Lung (tissue), 12 donors: Measurements from ENCODE around the gene DNAL1. TPM values are rescaled to one million over a fixed set of nuclear protein-coding genes. Genes with fewer than 3 reads are reported as not detected.

Source experiments
- ATAC-seq: fragments of 200-7000 bp; cut with Tn5 transposase; one replicate; pipeline ENCODE4 v1.9.1; 2020; ENCODE audit warnings: moderate number of reproducible peaks; ENCODE audit not compliant: insufficient read depth, low FRiP score
- DNase-seq, 3 donors: peaks; one replicate each; pipeline ENCODE4 v3.0.0-alpha.2; 2013 to 2017
- H3K27ac ChIP-seq, 2 donors: one replicate each; pipeline ENCODE4 v1.5.1; 2013; ENCODE audit warnings: mild to moderate bottlenecking in 2 of 2, moderate library complexity in 2 of 2, control low read depth in 1 of 2, inconsistent platforms in 1 of 2, low read depth in 1 of 2, low read length in 1 of 2
- H3K27me3 ChIP-seq, 3 donors: one replicate each; pipeline ENCODE4 v1.5.1; 2013; ENCODE audit warnings: low read length in 2 of 3; ENCODE audit not compliant: control insufficient read depth in 3 of 3, insufficient read depth in 3 of 3
- H3K36me3 ChIP-seq, 4 donors: one replicate each; pipeline ENCODE4 v1.5.1; 2013; ENCODE audit warnings: low read length in 4 of 4, mild to moderate bottlenecking in 1 of 4, moderate library complexity in 1 of 4; ENCODE audit not compliant: control insufficient read depth in 4 of 4, insufficient read depth in 4 of 4
- H3K4me1 ChIP-seq, 5 donors: one replicate each; pipeline ENCODE4 v1.5.1; 2013; ENCODE audit warnings: low read length in 5 of 5, mild to moderate bottlenecking in 2 of 5, moderate library complexity in 1 of 5; ENCODE audit not compliant: control insufficient read depth in 5 of 5, insufficient read depth in 5 of 5
- H3K4me3 ChIP-seq: one replicate; pipeline ENCODE4 v1.5.1; 2013; ENCODE audit warnings: mild to moderate bottlenecking, control low read depth, moderate library complexity
- H3K9ac ChIP-seq, 2 donors: one replicate each; pipeline ENCODE4 v1.5.1; 2013; ENCODE audit warnings: low read length in 2 of 2, control low read depth in 1 of 2; ENCODE audit not compliant: insufficient read depth in 1 of 2
- H3K9me3 ChIP-seq, 4 donors: one replicate each; pipeline ENCODE4 v1.5.1; 2013; ENCODE audit warnings: low read length in 3 of 4, mild to moderate bottlenecking in 1 of 4, moderate library complexity in 1 of 4; ENCODE audit not compliant: control insufficient read depth in 4 of 4, insufficient read depth in 3 of 4
- CTCF ChIP-seq: IDR thresholded peaks from 2 replicates; pipeline ENCODE4 v1.5.1; 2012; ENCODE audit warnings: mild to moderate bottlenecking; ENCODE audit errors: control extremely low read depth, extremely low read depth
- WGBS, 2 donors: extraction: QIAGEN DNeasy Blood & Tissue Kit; methylation state at CpG; one replicate each; pipeline ENCODE4 v1.1.7; 2013; 5-methylcytosine and 5-hydroxymethylcytosine counted together
- polyA plus RNA-seq, 2 donors: library from polyadenylated mRNA; stranded (reverse); fragments of 200-250 nt; gene quantifications; one replicate each; pipeline ENCODE4 v1.2.1, GENCODE V29; 2013
- total RNA-seq, 2 donors: library from RNA; depleted of rRNA in 1 of 2; stranded (reverse); fragments of >200 nt in 1 of 2; gene quantifications; one replicate each; pipeline ENCODE4 v1.2.1, GENCODE V29; 2014 to 2021
- donor health status: control.
- donor health status: control.
- donor health status: Bipolar disorder and iron deficiency.
- donor health status: healthy.
- donor health status: DM: yes; HTN: yes; CAD: no.

Gene DNAL1
- total and polyA plus RNA-seq, 4 donors = 5.7 to 25.5 (median 16.6) TPM

- Histone ChIP-seq H3K4me3 (no peak overlapping the region), H3K9ac (no peak overlapping the region), H3K27me3 (no peaks in the 10 kb centered on the region), H3K27ac (no peak overlapping the region), H3K9me3 (no peaks in the 10 kb centered on the region), H3K4me1 (peaks cover 0 to 19% (median 10%) of the 10 kb centered on the region in 5 donors), H3K36me3 (peaks cover 0 to 3% (median 2%) of the 10 kb centered on the region in 4 donors)
- 84 to 97% methylated on average over 5 of the region's 5 CpGs for WGBS, 2 donors
- no peak for TF ChIP-seq CTCF
- DNase-seq (no peak), ATAC-seq (no peak)
These were observed 66.0 kb downstream of the DNAL1 start for GRCh38 chr14:73710737-73711136.

- Histone ChIP-seq H3K4me1 (peaks cover 0 to 27% (median 14%) of the 10 kb centered on the region in 5 donors), H3K27ac (peak overlapping the region in 1 of 2 donors; percentile 26)
- WGBS, 2 donors = 21 to 28% methylated on average over 11 of the region's 11 CpGs
These were observed 67.3 kb downstream of the DNAL1 start for GRCh38 chr14:73712071-73712506.

GRCh38 chr14:73712540-73713180 lies 67.9 kb downstream of the DNAL1 start:
- ATAC-seq = no peak
- peaks cover 0 to 32% (median 14%) of the 10 kb centered on the region in 5 donors for H3K4me1 ChIP-seq
- peak overlapping the region in 1 of 2 donors; percentile 26 for H3K27ac ChIP-seq
- DNase-seq = peak in 2 of 3 donors; percentile 41 to 51
- H3K36me3 ChIP-seq = peaks cover 0 to 16% (median 10%) of the 10 kb centered on the region in 4 donors
- H3K4me3 ChIP-seq = peak overlapping the region; percentile 76
- H3K9me3 ChIP-seq = no peaks in the 10 kb centered on the region
- no peaks in the 10 kb centered on the region for H3K27me3 ChIP-seq
- no peak for TF ChIP-seq CTCF
- WGBS, 2 donors = 12 to 39% methylated on average over 20 of the region's 20 CpGs
- H3K9ac ChIP-seq = peak overlapping the region; percentile 44 to 82

More at GRCh38 chr14:73712071-73712506, 67.3 kb downstream of the DNAL1 start:
- no peak for TF ChIP-seq CTCF
- Histone ChIP-seq H3K4me3 (no peak overlapping the region), H3K27me3 (no peaks in the 10 kb centered on the region), H3K9ac (peak overlapping the region; percentile 28 to 44), H3K36me3 (peaks cover 0 to 12% (median 9%) of the 10 kb centered on the region in 4 donors), H3K9me3 (no peaks in the 10 kb centered on the region)
- peak in 2 of 3 donors; percentile 41 to 44 for DNase-seq
- no peak for ATAC-seq
